Progenitor cell of endocrine pancreas (in vitro differentiated cells): Measurements from ENCODE around the gene MFF. TPM values are rescaled to one million over a fixed set of nuclear protein-coding genes. Genes with fewer than 3 reads are reported as not detected.

Experiments
- DNase-seq: peaks from one replicate; pipeline ENCODE4 v3.0.0; 2021; ENCODE audit warnings: low spot score; ENCODE audit not compliant: unreplicated experiment
- H3K27ac Mint-ChIP-seq: 2 replicates; pipeline ENCODE4 v1.8.0; 2021; ENCODE audit warnings: mild to moderate bottlenecking, moderate library complexity, mixed read lengths
- H3K27me3 Mint-ChIP-seq: 2 replicates; pipeline ENCODE4 v1.8.0; 2021; ENCODE audit warnings: mixed read lengths
- H3K36me3 Mint-ChIP-seq: 2 replicates; pipeline ENCODE4 v1.8.0; 2022; ENCODE audit warnings: mixed read lengths; ENCODE audit not compliant: insufficient read depth
- H3K4me1 Mint-ChIP-seq: 2 replicates; pipeline ENCODE4 v1.8.0; 2021; ENCODE audit warnings: low read depth, mixed read lengths
- H3K4me3 Mint-ChIP-seq: 2 replicates; pipeline ENCODE4 v1.8.0; 2021; ENCODE audit warnings: low read depth, mild to moderate bottlenecking, moderate library complexity, mixed read lengths
- H3K9me3 Mint-ChIP-seq: 2 replicates; pipeline ENCODE4 v1.8.0; 2021; ENCODE audit warnings: low read depth, mixed read lengths
- CTCF ChIP-seq: fragments of 200-600 bp; sonication (generic); IDR thresholded peaks from one replicate; pipeline ENCODE4 v1.5.0; 2021; ENCODE audit warnings: antibody characterized with exemption, mild to moderate bottlenecking; ENCODE audit not compliant: unreplicated experiment
- total RNA-seq: library from RNA; stranded (reverse); gene quantifications from 2 replicates; pipeline ENCODE4 v1.2.1, GENCODE V29; 2021

Gene MFF
- total RNA-seq, 1 donor from 2014 or later, result 84.8 TPM

GRCh38 chr2:227326783-227327182, 1.7 kb downstream of the MFF start:
- no peak for TF ChIP-seq CTCF
- H3K9me3 Mint-ChIP-seq, result peaks cover 15% of the 10 kb centered on the region
- no peak for DNase-seq
- peaks cover 20% of the 10 kb centered on the region for H3K36me3 Mint-ChIP-seq
- no peaks in the 10 kb centered on the region for H3K27me3 Mint-ChIP-seq
- H3K4me1 Mint-ChIP-seq, result peaks cover 9% of the 10 kb centered on the region
- H3K27ac Mint-ChIP-seq, result no peak overlapping the region
- peak overlapping the region; percentile 94 for H3K4me3 Mint-ChIP-seq

GRCh38 chr2:227335713-227336112, 10.7 kb downstream of the MFF start:
- H3K27me3 Mint-ChIP-seq, result no peaks in the 10 kb centered on the region
- H3K36me3 Mint-ChIP-seq, result peaks cover 41% of the 10 kb centered on the region

GRCh38 chr2:227337442-227337841, 12.4 kb downstream of the MFF start:
- Mint-ChIP-seq H3K4me3 (no peak overlapping the region), H3K9me3 (no peaks in the 10 kb centered on the region)
- TF ChIP-seq CTCF, result no peak

More at GRCh38 chr2:227335713-227336112, 10.7 kb downstream of the MFF start:
- TF ChIP-seq CTCF, result no peak
- Mint-ChIP-seq H3K4me3 (no peak overlapping the region), H3K4me1 (peaks cover 23% of the 10 kb centered on the region), H3K9me3 (no peaks in the 10 kb centered on the region), H3K27ac (no peak overlapping the region)
- no peak for DNase-seq

GRCh38 chr2:227339098-227339599, 14.1 kb downstream of the MFF start:
- no peak for TF ChIP-seq CTCF
- H3K4me1 Mint-ChIP-seq, result peaks cover 23% of the 10 kb centered on the region
- H3K36me3 Mint-ChIP-seq, result peaks cover 28% of the 10 kb centered on the region
- H3K4me3 Mint-ChIP-seq, result no peak overlapping the region
- DNase-seq, result no peak
- H3K9me3 Mint-ChIP-seq, result no peaks in the 10 kb centered on the region
- H3K27ac Mint-ChIP-seq, result peak overlapping the region; percentile 42
- H3K27me3 Mint-ChIP-seq, result no peaks in the 10 kb centered on the region

More at GRCh38 chr2:227337442-227337841, 12.4 kb downstream of the MFF start:
- peaks cover 23% of the 10 kb centered on the region for H3K4me1 Mint-ChIP-seq
- no peak overlapping the region for H3K27ac Mint-ChIP-seq
- H3K27me3 Mint-ChIP-seq, result no peaks in the 10 kb centered on the region
- peaks cover 32% of the 10 kb centered on the region for H3K36me3 Mint-ChIP-seq
- no peak for DNase-seq

GRCh38 chr2:227340106-227340505, 15.1 kb downstream of the MFF start:
- DNase-seq, result no peak
- peaks cover 23% of the 10 kb centered on the region for H3K36me3 Mint-ChIP-seq
- no peak for TF ChIP-seq CTCF
- H3K27ac Mint-ChIP-seq, result no peak overlapping the region
- no peak overlapping the region for H3K4me3 Mint-ChIP-seq
- no peaks in the 10 kb centered on the region for H3K9me3 Mint-ChIP-seq
- peaks cover 22% of the 10 kb centered on the region for H3K4me1 Mint-ChIP-seq
- no peaks in the 10 kb centered on the region for H3K27me3 Mint-ChIP-seq
